Stimulated activated CD8-positive, alpha-beta memory T cell treated with anti-CD3 and anti-CD28 coated beads, Interleukin-2, amount 100 ng/mL, for 1 hour (primary cell): Measurements from ENCODE around the gene STXBP6.

Experiments used
- DNase-seq, 2 donors: peaks; one replicate each; pipeline ENCODE4 v3.0.0-alpha.2; 2020; ENCODE audit warnings: low read depth in 2 of 2

The STXBP6 gene

GRCh38 chr14:24915958-24916595 is 133.9 kb downstream of the STXBP6 start:
- DNase-seq = no peak

DNA sequence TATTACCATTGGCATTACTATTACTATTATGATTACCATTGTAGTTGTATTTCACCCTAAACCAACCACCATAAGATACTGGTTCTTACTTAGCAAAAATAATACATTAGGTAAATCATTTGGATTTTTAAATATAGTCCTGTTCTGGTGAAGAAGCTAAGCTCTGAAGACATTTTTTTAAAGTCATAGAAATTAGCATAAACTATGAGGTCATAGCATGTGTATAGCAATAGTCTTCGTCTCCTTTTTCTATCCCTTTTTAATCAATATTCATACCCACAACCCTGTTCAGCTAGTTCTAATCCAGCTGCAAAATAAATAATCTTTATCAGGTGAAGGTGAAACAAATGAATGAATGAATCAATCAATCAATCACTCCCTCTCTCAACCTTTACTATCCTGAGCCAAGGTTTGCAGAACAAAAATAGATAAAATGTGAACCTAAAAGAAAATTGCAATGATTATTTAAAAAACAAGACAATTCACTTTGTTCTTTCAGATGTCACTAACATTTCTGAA is 134.5 kb downstream of the STXBP6 start:
- DNase-seq = no peak

DNA sequence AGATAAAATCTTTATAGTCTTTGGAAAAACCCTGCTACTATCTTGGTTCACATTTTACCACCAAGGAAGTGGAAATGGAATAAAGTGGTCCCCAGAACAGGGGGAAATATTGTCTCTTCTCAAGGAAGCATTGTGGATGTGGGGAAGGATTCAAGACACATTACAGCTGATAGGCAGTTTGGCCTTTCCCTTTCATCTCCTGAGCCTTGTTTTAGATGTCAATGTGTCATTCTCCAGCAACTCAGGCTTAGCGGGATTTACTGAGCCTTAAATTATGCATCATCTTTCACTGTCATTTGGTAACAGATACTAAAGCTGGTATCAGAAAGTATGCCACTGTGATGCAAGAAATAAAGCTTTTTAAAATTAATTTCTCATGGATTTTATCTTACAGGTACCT is 136.2 kb downstream of the STXBP6 start:
- DNase-seq = no peak

- DNase-seq = no peak
Observed at GRCh38 chr14:24913021-24913420, 136.9 kb downstream of the STXBP6 start.

DNA sequence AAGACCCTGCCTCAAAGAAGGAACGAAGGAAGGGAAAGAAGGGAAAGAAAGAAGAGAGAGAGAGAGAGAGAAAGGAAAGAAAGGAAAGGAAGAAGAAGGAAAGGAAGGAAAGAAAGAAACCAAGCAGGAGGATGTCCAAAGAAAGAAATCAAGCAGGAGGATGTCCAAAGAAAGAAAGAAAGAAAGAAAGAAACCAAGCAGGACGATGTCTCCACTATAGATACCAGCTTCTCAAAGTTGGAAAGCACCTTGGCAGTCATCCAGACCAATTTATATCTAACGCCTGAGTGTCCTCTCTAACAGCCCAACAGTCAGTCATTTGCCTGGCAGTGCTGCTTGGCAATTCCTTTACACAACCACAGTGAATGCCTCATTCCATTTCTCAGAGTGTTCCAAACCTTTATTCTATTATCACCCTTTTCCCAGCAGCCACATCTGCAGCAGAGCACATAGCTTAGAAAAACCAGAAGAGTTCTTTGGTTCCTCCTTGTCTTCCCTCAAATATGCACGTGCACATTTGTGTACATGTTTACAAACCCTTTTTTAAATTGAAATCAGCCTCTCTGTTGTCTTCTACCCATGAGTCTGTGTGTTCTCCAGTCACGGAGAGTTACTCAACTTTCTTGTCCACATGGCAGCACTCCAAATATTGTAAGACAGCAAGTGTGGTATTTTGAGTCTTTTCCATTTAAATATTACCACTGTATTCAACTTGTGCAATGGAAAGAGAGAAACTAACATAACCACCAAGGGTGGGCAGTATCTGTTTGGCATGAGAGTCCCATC is 138.4 kb downstream of the STXBP6 start:
- no peak for DNase-seq

- no peak for DNase-seq
Observed at GRCh38 chr14:24910408-24910986, 139.4 kb downstream of the STXBP6 start.

DNA sequence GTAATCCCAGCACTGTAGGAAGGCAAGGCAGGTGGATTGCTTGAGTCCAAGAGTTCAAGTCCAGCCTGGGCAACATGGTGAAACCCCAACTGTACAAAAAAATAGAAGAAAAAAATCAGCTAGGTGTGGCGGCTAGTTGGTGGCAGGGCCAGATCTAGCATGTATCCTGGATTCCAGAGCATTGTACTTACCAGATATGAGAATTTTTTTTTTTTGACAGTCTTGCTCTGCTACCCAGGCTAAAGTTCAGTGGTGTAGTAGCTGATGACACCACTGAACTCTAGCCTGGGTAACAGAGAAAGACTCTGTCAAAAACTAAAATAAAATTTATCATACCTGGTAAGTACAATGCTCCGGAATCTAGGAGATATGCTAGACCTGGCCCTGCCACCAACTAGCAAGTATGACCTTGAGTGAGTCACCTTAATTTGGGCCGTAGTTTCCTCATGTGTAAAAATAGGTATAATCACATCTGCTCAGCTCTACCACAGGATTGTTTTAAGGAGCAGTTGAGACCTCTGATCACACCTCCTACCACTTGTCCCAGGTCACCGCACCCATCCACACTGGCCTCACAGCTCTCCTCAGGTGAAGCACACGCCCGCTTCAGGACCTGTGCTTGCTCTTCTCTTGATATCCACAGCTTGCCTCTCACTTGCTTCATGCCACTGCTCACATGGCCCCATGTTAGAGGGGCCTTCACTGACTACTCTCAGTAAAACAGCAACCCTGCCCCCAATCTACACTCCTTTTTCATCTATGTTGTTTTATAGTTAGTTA is 140.2 kb downstream of the STXBP6 start:
- DNase-seq = no peak

DNA sequence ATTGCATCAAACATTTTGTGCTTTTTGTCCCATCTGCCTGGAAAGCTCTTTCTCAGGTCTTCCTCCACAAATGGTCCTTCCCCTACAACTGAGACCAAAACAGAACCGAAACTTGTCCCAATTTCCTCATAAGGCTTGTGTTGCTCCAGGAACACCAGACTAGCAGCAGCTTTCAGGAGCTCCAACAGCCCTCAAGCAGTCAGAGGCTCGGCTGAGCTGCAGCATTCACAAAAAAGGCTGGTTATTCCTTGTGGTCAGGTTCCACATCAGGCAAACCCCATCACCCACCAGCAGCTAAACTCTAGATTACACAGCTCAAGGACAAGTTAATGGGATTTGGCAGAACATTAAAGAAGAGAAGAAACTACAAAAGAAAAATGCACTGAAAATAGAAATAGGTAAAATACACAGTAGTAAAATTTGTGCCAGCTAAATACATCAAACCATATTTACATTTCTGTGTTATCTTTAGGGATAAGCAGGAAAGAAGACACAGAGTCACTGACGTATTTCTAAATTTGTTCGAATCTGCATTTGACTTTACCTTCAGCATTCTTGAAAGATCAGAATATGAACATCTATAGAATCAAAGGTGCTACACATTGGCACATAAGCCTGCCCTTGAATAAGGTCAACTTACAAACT is 141.2 kb downstream of the STXBP6 start:
- DNase-seq = no peak

DNA sequence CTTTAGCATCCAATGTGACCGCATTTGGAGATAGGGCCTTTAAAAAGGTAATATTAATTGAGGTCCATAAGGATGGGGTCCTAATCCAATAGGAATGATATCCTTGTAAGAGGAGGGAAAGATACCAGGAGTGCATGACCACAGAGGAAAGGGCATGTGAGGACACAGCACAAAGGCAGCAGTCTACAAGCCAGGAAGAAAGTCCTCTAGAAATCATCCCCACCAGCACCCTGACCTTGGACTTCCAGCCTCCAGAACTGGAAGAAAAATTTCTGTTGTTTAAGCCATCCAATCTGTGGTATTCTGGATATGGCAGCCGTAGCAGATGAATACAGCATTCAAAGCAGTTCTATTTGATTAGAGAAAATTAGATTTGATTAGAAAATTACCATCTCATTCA is 145.4 kb downstream of the STXBP6 start:
- no peak for DNase-seq

DNA sequence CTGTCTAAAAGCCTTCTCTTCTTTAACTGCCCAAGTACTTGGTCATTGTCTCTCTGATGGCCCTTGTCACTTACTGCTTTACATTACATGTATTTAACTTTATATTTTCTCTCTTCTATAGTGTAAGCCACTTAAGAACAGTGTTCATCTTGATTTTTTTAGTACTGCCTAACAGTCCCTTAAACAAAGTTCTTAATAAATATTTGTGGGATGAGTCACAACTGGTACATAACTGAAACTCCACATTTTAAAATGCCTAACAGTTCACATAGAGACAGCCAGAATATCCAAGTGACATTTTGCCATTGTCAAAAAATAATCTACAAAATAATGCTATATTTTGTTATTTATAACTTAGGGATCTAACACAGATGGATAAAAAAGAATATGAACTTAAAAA is 146.6 kb downstream of the STXBP6 start:
- no peak for DNase-seq

DNA sequence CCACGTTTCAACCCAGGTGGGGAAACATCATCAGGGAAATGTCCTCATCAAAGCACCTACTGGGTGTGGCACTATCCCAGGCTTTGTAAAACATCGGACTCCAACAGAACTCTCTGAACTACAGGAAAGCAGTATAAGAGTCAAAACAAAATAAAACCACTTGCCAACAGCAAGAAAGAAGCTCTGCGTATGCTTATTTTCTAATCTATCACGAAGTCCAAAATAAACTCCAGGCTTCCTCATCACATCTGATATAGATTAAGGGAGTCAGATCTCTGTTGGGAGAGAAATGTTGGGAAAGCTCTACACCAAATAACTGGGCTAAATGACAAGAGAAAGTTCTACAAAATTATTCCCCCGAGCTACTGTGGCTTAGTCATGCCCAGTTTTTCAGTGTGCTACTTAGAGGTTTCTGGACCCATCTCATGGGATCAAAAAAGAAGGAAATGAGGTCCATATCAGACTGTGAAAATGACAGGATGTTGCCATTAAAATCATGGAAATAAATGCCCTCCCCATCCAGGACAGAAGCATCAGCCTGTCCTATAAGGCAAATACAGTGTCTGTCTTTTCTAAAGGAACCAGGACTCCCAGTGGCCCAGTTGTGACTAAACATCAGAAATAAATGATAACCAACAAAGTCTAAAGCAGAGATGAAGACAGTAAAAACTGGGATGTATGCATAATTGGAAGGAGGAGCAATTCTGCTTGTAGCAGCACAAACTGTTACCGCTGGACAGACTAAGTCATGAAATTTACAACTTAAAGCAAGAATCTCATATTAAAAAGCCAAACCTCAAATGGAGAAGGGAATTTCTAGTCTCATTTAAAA is 149.5 kb downstream of the STXBP6 start:
- DNase-seq = no peak

DNA sequence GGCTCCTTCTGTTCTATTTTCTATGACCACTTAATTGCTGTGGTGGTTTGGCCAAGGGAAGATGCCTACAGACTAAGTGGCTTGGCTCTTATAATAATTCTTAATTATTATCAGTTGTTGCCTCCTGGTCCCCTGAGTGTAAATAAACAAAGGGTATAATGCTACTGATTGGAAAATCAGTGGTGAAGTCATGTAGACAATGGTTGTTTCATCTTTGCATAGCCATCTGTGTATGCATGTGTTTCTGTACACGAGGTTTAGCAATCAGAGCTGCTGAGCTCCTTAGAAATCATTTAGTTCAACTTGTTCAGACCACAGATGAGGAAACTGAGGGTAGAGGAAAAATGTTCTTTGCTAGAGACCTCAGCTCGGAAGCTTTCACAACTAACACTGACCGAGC is 152.2 kb downstream of the STXBP6 start:
- no peak for DNase-seq

- no peak for DNase-seq
Observed at GRCh38 chr14:24895622-24896021, 154.3 kb downstream of the STXBP6 start.

GRCh38 chr14:24895243-24895583 is 154.7 kb downstream of the STXBP6 start:
- DNase-seq = no peak

GRCh38 chr14:24894583-24895242 is 155.2 kb downstream of the STXBP6 start:
- no peak for DNase-seq

GRCh38 chr14:24892497-24893051 is 157.4 kb downstream of the STXBP6 start:
- no peak for DNase-seq

- DNase-seq = no peak
Observed at GRCh38 chr14:24891987-24892496, 157.9 kb downstream of the STXBP6 start.

DNA sequence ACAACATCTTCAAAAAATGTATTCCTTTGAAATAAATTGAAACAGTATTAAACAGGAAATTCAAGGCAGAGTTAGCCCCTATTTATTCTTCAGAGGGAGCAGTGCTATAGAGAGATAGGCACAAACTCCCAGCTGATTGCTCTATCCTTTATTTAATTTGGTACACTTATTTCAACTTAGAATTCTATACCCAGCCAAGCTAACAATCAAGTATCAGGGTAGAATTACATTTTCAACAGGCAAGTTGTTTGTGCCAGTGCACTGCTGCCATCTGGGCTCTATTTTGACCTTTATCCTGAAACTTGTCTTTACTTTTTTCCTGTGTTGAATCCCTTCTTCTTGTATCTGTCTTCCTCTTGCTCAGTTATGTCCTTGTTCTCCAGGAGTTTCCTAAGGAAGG is 159.2 kb downstream of the STXBP6 start:
- no peak for DNase-seq

DNA sequence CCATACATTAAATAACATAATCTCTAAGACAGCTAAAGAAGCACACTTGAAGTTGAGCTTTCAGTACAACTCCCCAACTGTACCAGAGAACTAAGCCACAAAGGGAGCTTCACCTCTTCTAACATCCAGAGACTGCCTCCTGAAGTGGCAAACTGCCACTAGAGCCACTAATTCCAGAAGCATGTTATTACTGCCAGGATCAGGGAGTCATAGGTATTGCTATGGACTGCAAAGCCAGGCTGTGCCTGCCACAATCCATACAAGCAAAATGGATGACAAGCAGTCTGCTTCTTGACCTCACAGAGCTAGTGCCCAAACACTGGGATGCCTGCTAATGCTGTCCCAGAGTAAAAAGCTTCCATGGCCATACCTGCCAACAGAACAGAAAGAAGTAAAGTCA is 160.1 kb downstream of the STXBP6 start:
- no peak for DNase-seq

- no peak for DNase-seq
Observed at GRCh38 chr14:24888532-24888931, 161.4 kb downstream of the STXBP6 start.
